HG02571 (cell line): ENCODE measurements around the gene CACNG7.

Experiments
- ATAC-seq: cut with Tn5 transposase; IDR thresholded peaks from one replicate; pipeline ENCODE4 v1.9.1; 2021; ENCODE audit warnings: mild to moderate bottlenecking, moderate library complexity; ENCODE audit not compliant: unreplicated experiment

CACNG7 gene

DNA sequence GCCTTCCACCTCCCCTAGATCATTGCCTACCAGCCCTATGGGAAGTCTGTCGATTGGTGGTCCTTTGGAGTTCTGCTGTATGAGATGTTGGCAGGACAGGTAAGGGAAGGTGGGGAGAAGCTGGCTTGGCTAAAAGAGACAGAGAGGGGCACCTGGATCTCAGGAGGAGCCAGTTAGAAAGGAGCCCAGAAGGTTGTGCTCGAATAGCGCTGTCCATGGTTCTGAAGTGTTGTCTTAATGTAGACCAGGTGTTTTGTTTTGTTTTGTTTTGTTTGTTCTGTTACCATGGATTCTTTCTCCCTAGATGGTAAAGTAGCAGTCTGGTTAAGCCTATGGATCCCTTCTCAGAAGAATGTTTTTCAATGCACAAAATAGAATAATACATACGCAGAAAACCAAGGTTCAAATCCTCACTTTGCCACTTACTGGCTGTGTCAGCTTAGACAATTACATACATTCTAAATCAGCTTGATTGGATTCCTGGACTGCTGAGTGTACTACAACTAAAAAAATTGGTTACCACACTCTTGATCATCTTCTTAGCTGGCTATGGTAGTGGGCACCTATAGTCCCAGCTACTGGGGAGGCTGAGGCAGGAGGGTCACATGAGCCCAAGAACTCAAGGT is 5.9 kb upstream of the CACNG7 start:
- no peak for ATAC-seq

DNA sequence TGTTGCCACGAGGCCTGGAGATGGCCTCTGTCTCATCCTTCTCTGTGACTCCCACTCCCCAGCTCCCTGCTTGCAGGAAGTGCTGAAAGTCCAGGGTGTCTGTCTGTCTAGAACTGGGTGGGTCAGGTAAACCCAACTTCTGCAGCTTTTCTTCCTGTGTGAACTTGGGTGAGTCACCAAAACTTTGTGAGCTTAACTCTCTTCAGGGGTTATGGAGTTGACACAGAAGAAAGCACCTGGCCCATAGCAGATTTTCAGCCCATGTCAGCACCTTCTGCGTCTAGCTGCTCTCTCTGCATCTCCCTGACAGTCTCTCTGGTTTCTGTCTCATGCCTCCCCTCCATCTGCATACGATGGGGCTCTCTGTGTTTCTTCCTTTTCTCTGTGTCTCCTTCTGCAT is 4.2 kb upstream of the CACNG7 start:
- ATAC-seq = no peak

GRCh38 chr19:53905787-53906186 is 3.3 kb upstream of the CACNG7 start:
- no peak for ATAC-seq

GRCh38 chr19:53906211-53907192 is 2.6 kb upstream of the CACNG7 start:
- ATAC-seq = no peak

DNA sequence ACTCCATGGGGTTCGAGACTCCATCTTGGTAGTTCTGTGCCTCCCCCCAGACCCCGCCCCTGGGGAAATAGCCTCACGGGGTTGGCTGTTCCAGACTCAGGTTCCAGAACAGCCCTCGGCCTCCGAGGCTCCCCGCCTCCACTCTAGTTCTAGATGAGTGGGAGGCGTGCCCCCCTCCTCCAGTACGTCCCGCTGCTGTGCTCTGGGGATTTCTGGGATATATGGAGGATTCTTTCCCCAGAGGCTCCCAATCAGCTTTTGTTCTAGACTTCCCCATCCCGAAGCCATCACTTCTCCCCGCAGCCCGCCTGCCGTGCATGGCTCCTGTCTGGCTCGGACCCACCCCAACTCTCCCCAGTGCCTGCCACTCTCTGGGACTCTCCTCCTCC is 1.9 kb upstream of the CACNG7 start:
- no peak for ATAC-seq

DNA sequence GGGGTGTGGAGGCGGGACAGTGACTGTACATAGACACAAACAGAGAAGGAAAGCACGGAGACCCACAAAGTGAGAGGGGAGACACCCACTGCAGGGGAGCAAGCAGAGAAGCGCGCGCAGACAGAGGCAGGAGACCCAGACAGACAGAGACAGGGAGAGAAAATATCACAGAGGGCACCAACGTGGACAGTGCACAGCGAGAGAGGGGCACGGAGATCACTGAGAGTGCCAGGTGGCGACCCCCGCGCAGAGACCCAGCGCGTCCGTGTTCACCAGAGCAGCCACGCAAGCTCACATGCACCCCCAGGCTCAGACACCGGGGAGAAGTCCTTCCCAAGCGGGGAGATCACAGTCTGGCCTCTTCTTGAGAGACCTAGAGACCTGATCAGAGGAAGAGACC is 1.4 kb upstream of the CACNG7 start:
- ATAC-seq = no peak

GRCh38 chr19:53908106-53908934 is 758 bp upstream of the CACNG7 start:
- ATAC-seq = no peak

GRCh38 chr19:53909471-53910169 is 542 bp downstream of the CACNG7 start:
- ATAC-seq = no peak

- ATAC-seq = no peak
These were observed 1.1 kb downstream of the CACNG7 start for GRCh38 chr19:53910170-53910518.

GRCh38 chr19:53912653-53913052 is 3.6 kb downstream of the CACNG7 start:
- ATAC-seq = no peak

- ATAC-seq = no peak
These were observed 5.9 kb downstream of the CACNG7 start for GRCh38 chr19:53915000-53915399.

- no peak for ATAC-seq
These were observed 6.9 kb downstream of the CACNG7 start for GRCh38 chr19:53916004-53916403.

GRCh38 chr19:53917356-53917755 is 8.3 kb downstream of the CACNG7 start:
- no peak for ATAC-seq

DNA sequence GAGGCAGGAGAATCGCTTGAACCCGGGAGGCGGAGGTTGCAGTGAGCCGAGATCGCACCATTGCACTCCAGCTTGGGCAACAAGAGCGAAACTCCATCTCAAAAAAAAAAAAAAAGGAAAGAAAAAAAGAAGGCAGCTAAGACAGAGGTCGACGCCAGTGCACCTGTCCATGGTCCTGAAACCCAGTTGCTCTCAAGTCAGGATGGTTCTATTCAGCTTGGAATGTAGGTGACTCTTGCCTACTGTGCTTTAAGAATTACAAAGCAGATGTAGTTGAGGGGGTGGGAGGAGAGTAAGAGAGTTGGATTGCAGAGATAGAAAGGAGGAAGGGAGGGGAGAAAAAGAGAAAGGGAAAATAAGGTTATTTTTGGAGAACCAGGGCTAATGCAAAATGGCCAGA is 18.7 kb downstream of the CACNG7 start:
- ATAC-seq = no peak

DNA sequence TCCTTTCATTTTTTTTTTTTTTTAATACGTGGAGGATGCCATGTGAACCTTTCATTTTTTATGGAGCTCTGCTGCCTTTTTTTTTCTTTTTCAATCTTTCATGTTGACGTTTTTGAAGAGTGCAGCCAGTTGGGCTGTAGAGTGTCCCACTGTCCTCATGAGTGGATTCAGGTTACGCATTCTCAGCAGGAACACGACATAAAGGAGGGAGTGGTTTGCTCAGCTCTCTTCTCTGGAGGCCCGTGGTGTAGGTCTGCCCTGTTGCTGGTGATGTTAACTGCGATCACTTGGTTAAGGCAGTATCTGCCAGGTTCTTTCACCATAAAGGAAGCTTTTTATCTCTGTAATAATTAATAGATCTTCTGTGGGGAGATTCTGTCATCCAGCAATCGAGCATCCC is 27.0 kb downstream of the CACNG7 start:
- no peak for ATAC-seq

DNA sequence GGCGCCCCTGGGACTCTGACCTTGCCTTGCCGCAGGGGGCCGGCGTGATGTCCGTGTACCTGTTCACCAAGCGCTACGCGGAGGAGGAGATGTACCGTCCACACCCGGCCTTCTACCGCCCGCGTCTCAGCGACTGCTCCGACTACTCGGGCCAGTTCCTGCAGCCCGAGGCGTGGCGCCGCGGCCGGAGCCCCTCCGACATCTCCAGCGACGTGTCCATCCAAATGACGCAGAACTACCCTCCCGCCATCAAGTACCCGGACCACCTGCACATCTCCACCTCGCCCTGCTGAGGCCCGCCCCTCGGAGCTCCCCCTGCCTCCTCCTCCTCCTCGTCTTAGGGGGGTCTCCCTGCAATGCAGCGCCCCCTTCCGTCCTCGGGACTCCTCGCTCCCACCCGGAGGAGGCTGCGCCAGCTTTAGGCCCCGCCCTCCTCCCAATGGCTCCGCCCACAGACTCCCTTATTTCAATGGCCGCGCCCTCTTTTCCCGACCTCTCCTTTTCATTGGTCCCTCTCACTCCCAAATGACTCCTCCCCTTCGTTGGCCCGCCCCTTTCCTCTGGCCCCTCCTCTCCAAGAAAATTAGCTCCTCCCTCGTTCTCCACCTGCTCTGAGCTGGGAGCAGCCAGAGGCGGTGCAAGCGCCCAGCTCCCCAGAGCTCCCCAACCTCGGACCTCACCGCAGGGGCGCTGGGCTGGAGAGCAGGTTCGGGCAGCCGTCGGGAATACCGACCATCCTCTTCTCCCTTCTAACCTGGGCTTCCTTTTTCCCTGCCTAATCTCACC is 33.1 kb downstream of the CACNG7 start:
- ATAC-seq = no peak

GRCh38 chr19:53944416-53944815 is 35.3 kb downstream of the CACNG7 start:
- no peak for ATAC-seq

- no peak for ATAC-seq
These were observed 35.9 kb downstream of the CACNG7 start for GRCh38 chr19:53944933-53945332.

GRCh38 chr19:53945441-53945840 is 36.4 kb downstream of the CACNG7 start:
- ATAC-seq = no peak

DNA sequence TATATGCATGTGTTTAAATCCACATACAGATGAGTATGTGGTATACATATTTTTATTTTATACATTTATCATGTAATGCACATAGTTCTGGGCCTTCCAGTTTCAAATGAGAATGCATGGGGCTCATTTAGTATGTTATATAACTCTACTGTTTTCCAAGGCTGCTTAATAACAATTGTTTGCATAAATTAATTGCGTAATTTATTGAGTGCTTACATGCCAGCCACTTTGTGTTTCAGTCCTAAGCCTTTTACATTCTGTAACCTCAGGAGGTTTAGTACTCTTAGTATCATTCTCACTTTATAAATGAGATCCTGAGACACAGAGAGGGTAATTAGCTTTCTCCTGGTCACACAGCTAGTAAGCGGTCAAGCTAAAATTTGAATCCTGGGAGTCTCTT is 36.9 kb downstream of the CACNG7 start:
- no peak for ATAC-seq
